Breast epithelium (tissue), 4 donors: ENCODE data around the gene TAF11. TPM values are rescaled to one million over a fixed set of nuclear protein-coding genes. Genes with fewer than 3 reads are reported as not detected.
"Not testable (repeated sequence)": the region's sequence is repeated elsewhere in the genome, so short reads cannot be mapped to it uniquely, and the experiment has no call there.

Source experiments
- DNase-seq, 2 donors: peaks; one replicate each; pipeline ENCODE4 v3.0.0-alpha.2; 2019; ENCODE audit warnings: low spot score in 2 of 2
- H3K27ac ChIP-seq, 2 donors: fragments of 200-600 bp; sonication (generic) in 1 of 2; one replicate each; pipeline ENCODE4 v1.5.1; 2016 to 2019; ENCODE audit warnings: mild to moderate bottlenecking in 1 of 2
- H3K27me3 ChIP-seq, 2 donors: fragments of 200-600 bp; sonication (generic) in 1 of 2; one replicate each; pipeline versions ENCODE4 v1.5.1 to v1.6.0; 2017 to 2019; ENCODE audit warnings: control low read depth in 1 of 2, mild to moderate bottlenecking in 1 of 2
- H3K36me3 ChIP-seq: fragments of 200-600 bp; one replicate; pipeline ENCODE4 v1.5.1; 2019
- H3K4me1 ChIP-seq, 2 donors: fragments of 200-600 bp; sonication (generic); one replicate each; pipeline ENCODE4 v1.5.1; 2016 to 2019; ENCODE audit warnings: control low read depth in 1 of 2
- H3K4me3 ChIP-seq, 3 donors: fragments of 200-600 bp; sonication (generic); 1 replicate in 2 of 3; 2 replicates in 1 of 3; pipeline ENCODE4 v1.5.1; 2016 to 2019; ENCODE audit warnings: mild to moderate bottlenecking in 3 of 3, moderate library complexity in 2 of 3
- H3K9me3 ChIP-seq, 2 donors: fragments of 200-600 bp; sonication (generic) in 1 of 2; one replicate each; pipeline ENCODE4 v1.5.1; 2016 to 2019; ENCODE audit warnings: control low read depth in 1 of 2
- POLR2A ChIP-seq: fragments of 450-650 bp; IDR thresholded peaks from one replicate; pipeline ENCODE4 v1.6.1; 2016; ENCODE audit warnings: antibody characterized with exemption, mild to moderate bottlenecking, moderate library complexity
- POLR2AphosphoS5 ChIP-seq, 3 donors: sonication (generic); formaldehyde crosslinking; IDR thresholded peaks; one replicate each; pipeline ENCODE4 v1.6.1; 2017; ENCODE audit warnings: antibody characterized with exemption in 3 of 3
- intact Hi-C: fragments of 100-400 bp; cut with DNase I; formaldehyde crosslinking; loops from one replicate; pipeline ENCODE4 v1.15.1; 2023; ENCODE audit warnings: low total_unique reads
- total RNA-seq, 3 donors: library from RNA; depleted of rRNA; stranded (reverse); fragments of >200 nt; gene quantifications; one replicate each; pipeline ENCODE4 v1.1.0, GENCODE V29; 2016
- TF ChIP-seq, protein P1 (sequence below), 3 donors: fragments of 450-650 bp; IDR thresholded peaks; one replicate each; pipeline ENCODE4 v1.5.1; 2016 to 2017; ENCODE audit warnings: antibody characterized with exemption in 3 of 3, mild to moderate bottlenecking in 3 of 3, moderate library complexity in 3 of 3

Gene TAF11
- total RNA-seq, 3 donors from 2014 or later = 17.4 to 24.2 (median 19.3) TPM

DNA sequence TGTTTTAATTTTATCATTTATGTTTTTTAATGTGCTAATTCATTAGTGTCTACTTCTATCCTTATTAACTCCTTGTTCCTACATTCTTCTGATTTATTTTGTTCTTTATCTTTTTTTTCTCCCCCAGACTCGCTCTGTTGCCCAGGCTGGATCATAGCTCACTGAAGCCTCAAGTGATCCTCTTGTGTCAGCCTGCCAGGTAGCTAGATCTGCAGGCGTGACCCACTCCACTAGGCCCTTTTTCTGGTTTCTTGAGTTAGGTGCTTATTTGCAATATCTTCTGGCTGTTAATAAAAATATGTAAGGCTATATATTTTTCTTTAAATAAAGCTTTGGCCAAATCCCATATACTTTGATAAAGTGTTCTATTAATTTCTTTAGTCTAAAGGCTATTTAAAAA, 2.8 kb downstream of the TAF11 start:
- Histone ChIP-seq H3K27ac (no peak overlapping the region), H3K4me3 (no peak overlapping the region), H3K27me3 (no peaks in the 10 kb centered on the region), H3K9me3 (no peaks in the 10 kb centered on the region), H3K36me3 (no peaks in the 10 kb centered on the region), H3K4me1 (no peaks in the 10 kb centered on the region)
- TF ChIP-seq POLR2A (no peak), POLR2AphosphoS5 (IDR thresholded peaks at IDR 0.05) (no peak)
- TF ChIP-seq, protein P1, sequence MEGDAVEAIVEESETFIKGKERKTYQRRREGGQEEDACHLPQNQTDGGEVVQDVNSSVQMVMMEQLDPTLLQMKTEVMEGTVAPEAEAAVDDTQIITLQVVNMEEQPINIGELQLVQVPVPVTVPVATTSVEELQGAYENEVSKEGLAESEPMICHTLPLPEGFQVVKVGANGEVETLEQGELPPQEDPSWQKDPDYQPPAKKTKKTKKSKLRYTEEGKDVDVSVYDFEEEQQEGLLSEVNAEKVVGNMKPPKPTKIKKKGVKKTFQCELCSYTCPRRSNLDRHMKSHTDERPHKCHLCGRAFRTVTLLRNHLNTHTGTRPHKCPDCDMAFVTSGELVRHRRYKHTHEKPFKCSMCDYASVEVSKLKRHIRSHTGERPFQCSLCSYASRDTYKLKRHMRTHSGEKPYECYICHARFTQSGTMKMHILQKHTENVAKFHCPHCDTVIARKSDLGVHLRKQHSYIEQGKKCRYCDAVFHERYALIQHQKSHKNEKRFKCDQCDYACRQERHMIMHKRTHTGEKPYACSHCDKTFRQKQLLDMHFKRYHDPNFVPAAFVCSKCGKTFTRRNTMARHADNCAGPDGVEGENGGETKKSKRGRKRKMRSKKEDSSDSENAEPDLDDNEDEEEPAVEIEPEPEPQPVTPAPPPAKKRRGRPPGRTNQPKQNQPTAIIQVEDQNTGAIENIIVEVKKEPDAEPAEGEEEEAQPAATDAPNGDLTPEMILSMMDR (IDR thresholded peaks at IDR 0.05) = no peak
- intact Hi-C loops = no loop called here
- DNase-seq = no peak

DNA sequence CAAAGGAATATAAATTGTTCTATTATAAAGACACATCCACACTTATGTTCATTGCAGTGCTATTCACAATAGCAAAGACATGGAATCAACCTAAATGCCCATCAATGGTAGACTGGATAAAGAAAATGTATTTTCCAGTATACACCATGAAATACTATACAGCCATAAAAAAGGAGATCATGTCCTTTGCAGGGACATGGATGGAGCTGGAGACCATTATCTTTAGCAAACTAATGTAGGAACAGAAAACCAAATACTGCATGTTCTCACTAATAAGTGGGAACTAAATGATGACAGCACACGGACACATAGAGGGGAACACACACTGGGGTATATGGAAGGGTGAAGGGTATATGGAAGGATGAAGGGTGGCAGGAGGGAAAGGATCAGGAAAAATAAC, 3.8 kb downstream of the TAF11 start:
- H3K9me3 ChIP-seq, H3K27me3 ChIP-seq, H3K4me1 ChIP-seq, H3K27ac ChIP-seq, H3K4me3 ChIP-seq, intact Hi-C loops, H3K36me3 ChIP-seq, DNase-seq: not testable (repeated sequence)

DNA sequence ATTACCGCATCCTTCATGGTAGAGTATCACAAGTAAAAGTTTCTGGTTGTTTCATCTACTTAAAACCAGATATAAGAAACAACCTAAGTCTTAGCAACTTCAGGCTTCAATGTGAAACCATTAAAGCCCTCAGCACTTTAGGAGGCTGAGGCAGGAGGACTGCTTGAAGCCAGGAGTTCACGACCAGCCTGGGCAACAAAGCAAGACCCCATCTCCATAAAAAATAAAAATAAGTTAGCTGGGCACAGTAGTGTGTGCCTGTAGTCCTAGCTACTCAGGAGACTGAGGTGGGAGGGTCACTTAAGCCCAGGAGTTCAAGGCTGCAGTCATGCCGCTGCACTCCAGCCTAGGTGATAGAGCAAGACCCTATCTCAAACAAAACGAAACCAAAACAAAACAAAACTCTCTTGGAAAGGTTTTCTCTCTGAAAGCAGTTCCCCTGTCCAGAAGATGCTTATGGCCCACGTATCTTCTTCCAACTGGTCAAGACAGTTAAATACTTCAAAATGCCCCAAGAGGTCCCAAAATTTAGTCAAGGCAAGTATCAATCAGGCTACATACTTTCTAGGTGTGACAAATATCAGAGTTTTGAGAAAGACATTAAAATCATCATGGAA, 9.9 kb downstream of the TAF11 start:
- no peaks in the 10 kb centered on the region for H3K27me3 ChIP-seq
- H3K36me3 ChIP-seq = no peaks in the 10 kb centered on the region
- intact Hi-C loops = no loop called here
- no peaks in the 10 kb centered on the region for H3K4me1 ChIP-seq
- TF ChIP-seq POLR2A (no peak), POLR2AphosphoS5 (IDR thresholded peaks at IDR 0.05) (no peak)
- TF ChIP-seq, protein P1 (IDR thresholded peaks at IDR 0.05) = no peak
- H3K9me3 ChIP-seq = no peaks in the 10 kb centered on the region
- H3K4me3 ChIP-seq = no peak overlapping the region
- no peak for DNase-seq
- H3K27ac ChIP-seq = no peak overlapping the region

DNA sequence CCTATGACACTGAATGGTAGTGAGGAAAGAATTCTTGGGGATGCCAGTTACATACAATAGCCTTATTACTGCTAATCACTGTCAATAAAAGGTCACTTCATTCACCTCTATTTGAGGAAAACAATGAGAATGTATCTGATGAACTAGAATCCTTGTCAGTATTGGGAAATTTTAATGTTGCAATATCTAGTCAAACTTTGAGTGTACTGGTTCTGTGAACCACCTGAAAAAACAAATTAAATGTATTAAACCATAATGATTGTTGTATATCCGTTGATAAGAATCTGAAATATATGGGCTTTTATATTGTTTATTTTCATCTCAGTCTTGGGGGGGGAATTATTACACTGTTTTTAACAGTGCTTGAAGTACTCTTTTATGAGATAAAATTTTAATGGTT, 10.6 kb downstream of the TAF11 start:
- Histone ChIP-seq H3K27ac (no peak overlapping the region), H3K36me3 (no peaks in the 10 kb centered on the region), H3K4me3 (no peak overlapping the region), H3K4me1 (no peaks in the 10 kb centered on the region), H3K27me3 (no peaks in the 10 kb centered on the region), H3K9me3 (no peaks in the 10 kb centered on the region)
- intact Hi-C loops = no loop called here
- DNase-seq = no peak
- TF ChIP-seq POLR2A = no peak

DNA sequence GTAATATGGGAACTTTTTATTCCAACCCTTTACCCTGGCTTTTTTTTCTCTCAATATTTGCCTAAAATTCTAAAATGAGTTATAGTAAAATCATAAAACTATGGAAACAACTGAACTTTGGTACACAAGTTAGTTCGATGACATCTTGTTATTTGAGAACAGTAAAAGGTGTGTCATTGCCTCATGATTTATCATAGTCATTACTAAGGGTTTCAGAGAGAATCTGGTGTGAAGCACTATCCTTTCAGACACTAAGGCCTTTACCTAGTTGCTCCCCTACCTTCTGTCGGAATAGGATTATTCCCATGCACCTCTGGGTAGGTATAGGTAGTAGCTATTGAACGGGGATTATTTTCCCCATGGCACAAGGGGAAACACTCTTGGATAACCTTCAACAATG, 11.4 kb downstream of the TAF11 start:
- Histone ChIP-seq H3K27me3 (no peaks in the 10 kb centered on the region), H3K36me3 (no peaks in the 10 kb centered on the region), H3K4me3 (no peak overlapping the region), H3K4me1 (no peaks in the 10 kb centered on the region), H3K27ac (no peak overlapping the region), H3K9me3 (no peaks in the 10 kb centered on the region)
- DNase-seq = no peak
- intact Hi-C loops = no loop called here
- no peak for TF ChIP-seq POLR2A
- TF ChIP-seq, protein P1 (IDR thresholded peaks at IDR 0.05) = no peak
- no peak for TF ChIP-seq POLR2AphosphoS5 (IDR thresholded peaks at IDR 0.05)

DNA sequence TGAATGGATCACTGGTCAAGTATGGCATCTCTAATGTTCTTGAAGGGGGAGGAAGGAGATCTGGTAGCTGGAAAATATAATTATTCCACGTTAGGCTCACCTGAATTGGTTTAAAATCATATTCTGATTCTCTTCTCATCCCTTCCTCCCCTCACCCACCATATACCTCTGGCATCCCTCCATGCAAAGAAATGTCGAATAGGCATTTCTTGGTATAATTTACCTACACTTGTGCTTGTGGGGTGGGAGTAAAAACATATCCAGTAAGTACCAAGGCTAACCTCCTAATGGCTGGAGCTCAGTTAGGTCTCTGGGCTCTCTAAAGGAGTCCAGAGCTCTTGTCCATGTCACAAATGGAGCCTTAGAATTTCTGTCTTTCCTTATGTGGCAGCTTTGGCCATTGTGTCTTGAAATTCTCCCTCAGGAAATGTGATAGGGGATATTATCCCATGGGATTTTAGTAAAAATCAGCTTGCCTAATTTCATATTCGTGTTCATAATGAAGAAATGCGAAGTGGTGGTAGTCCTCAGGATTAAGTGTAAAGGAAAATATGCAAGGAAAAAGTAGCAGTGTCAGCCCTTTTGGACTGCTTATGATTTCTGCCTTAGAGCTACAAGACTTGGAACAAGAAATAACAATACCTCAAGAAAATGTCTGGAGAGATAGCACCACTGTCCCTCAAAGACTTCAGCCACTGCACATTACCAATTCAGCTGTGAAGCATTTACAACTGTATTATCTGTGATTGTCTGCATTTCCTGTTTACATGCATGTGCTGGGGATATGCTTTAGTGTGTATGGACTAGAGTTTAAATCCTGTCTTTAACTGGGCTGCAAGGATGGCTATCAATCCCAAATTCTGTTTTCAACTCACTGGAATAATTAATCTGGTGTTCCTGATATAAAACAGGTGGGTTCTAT, 12.3 kb downstream of the TAF11 start:
- no peaks in the 10 kb centered on the region for H3K27me3 ChIP-seq
- H3K4me3 ChIP-seq = no peak overlapping the region
- intact Hi-C loops = no loop called here
- H3K9me3 ChIP-seq = no peaks in the 10 kb centered on the region
- H3K27ac ChIP-seq = no peak overlapping the region
- no peak for DNase-seq
- no peaks in the 10 kb centered on the region for H3K4me1 ChIP-seq
- no peaks in the 10 kb centered on the region for H3K36me3 ChIP-seq
- TF ChIP-seq POLR2A (no peak), POLR2AphosphoS5 (IDR thresholded peaks at IDR 0.05) (no peak)
- TF ChIP-seq, protein P1 (IDR thresholded peaks at IDR 0.05) = no peak
